IMR-90 (cell line): Measurements from ENCODE around the gene RASIP1. TPM values are rescaled to one million over a fixed set of nuclear protein-coding genes. Genes with fewer than 3 reads are reported as not detected.
A peak's percentile ranks its signal among the peaks of the same experiment; 100 is the strongest.

Experiments used
- ATAC-seq: fragments of 200-7000 bp; cut with Tn5 transposase; 2 replicates; pipeline ENCODE4 v1.9.1; 2020; ENCODE audit warnings: low read depth, mild to moderate bottlenecking, moderate library complexity
- BruUV-seq: library from RNA; stranded (reverse); fragments of 400-500 nt; replicated peaks from 2 replicates; lab custom pipeline; 2021; lab: Mats Ljungman, UMichigan
- CTCF ChIA-PET: fragments of 300-600 bp; formaldehyde crosslinking; extraction: SDS; loops from one replicate; lab custom pipeline; 2021; ENCODE audit warnings: antibody characterized with exemption; lab: Yijun Ruan, JAX
- POLR2A ChIA-PET: fragments of 300-600 bp; sonication (Branson Sonifier 250); formaldehyde crosslinking; loops from one replicate; lab custom pipeline; 2022; ENCODE audit warnings: antibody characterized with exemption; ENCODE audit not compliant: unreplicated experiment; lab: Charles Lee
- DNase-seq: peaks from one replicate; pipeline ENCODE4 v3.0.0; 2013
- H2AFZ ChIP-seq: replicated peaks from 2 replicates; pipeline ENCODE3; 2013; ENCODE audit warnings: low read length, mild to moderate bottlenecking; ENCODE audit not compliant: poor library complexity
- H2AK5ac ChIP-seq: 2 replicates; pipeline ENCODE4 v1.6.1; 2013; ENCODE audit warnings: low read depth, low read length, inconsistent platforms
- H2AK9ac ChIP-seq: replicated peaks from 2 replicates; pipeline ENCODE3; 2013; ENCODE audit warnings: mild to moderate bottlenecking, low read depth, low read length, moderate library complexity; ENCODE audit not compliant: poor library complexity
- H2BK120ac ChIP-seq: 2 replicates; pipeline ENCODE4 v1.6.1; 2013; ENCODE audit warnings: low read depth, low read length, inconsistent platforms
- H2BK15ac ChIP-seq: 3 replicates; pipeline ENCODE4 v1.6.1; 2013; ENCODE audit warnings: low read depth, low read length, inconsistent platforms
- H2BK20ac ChIP-seq: 2 replicates; pipeline ENCODE4 v1.6.1; 2013; ENCODE audit warnings: low read depth, mild to moderate bottlenecking, inconsistent platforms, low read length, moderate library complexity
- H2BK5ac ChIP-seq: 2 replicates; pipeline ENCODE4 v1.6.1; 2013; ENCODE audit warnings: mild to moderate bottlenecking, low read depth, low read length, inconsistent platforms; ENCODE audit not compliant: poor library complexity, severe bottlenecking
- H3K14ac ChIP-seq: replicated peaks from 2 replicates; pipeline ENCODE4 v1.6.1; 2013; ENCODE audit warnings: low read depth, low read length, inconsistent platforms
- H3K18ac ChIP-seq: 2 replicates; pipeline ENCODE4 v1.6.1; 2013; ENCODE audit warnings: low read depth, low read length, control low read depth
- H3K23ac ChIP-seq: 2 replicates; pipeline ENCODE4 v1.6.1; 2013; ENCODE audit warnings: low read depth, low read length, inconsistent platforms
- H3K27ac ChIP-seq: 2 replicates; pipeline ENCODE4 v1.5.1; 2013; ENCODE audit warnings: mild to moderate bottlenecking, control low read depth, low read length; ENCODE audit not compliant: insufficient read depth
- H3K27me3 ChIP-seq: 2 replicates; pipeline ENCODE4 v1.6.1; 2013; ENCODE audit warnings: low read length; ENCODE audit not compliant: control insufficient read depth, insufficient read depth
- H3K36me3 ChIP-seq: 2 replicates; pipeline ENCODE4 v1.6.1; 2013; ENCODE audit warnings: low read length, mixed read lengths; ENCODE audit not compliant: control insufficient read depth, insufficient read depth
- H3K4ac ChIP-seq: 2 replicates; pipeline ENCODE4 v1.6.1; 2013; ENCODE audit warnings: low read depth, low read length, inconsistent platforms
- H3K4me1 ChIP-seq: 2 replicates; pipeline ENCODE4 v1.6.1; 2013; ENCODE audit warnings: low read length, mixed read lengths; ENCODE audit not compliant: control insufficient read depth, insufficient read depth
- H3K4me2 ChIP-seq: 2 replicates; pipeline ENCODE4 v1.6.1; 2013; ENCODE audit warnings: low read depth, mild to moderate bottlenecking, control low read depth, low read length, moderate library complexity
- H3K4me3 ChIP-seq: 2 replicates; pipeline ENCODE4 v1.5.1; 2013; ENCODE audit warnings: low read depth, mild to moderate bottlenecking, control low read depth, low read length, moderate library complexity; ENCODE audit not compliant: insufficient read depth
- H3K56ac ChIP-seq: 2 replicates; pipeline ENCODE4 v1.6.1; 2013; ENCODE audit warnings: low read length, inconsistent platforms; ENCODE audit not compliant: insufficient read depth; ENCODE audit errors: extremely low read depth
- H3K79me1 ChIP-seq, 2 experiments: 2 replicates each; pipeline ENCODE4 v1.6.1; 2013; ENCODE audit warnings: low read length in 2 of 2, inconsistent platforms in 1 of 2, low read depth in 1 of 2
- H3K9ac ChIP-seq: 2 replicates; pipeline ENCODE4 v1.6.1; 2013; ENCODE audit warnings: low read depth, low read length, control low read depth
- H3K9me1 ChIP-seq: 2 replicates; pipeline ENCODE4 v1.6.1; 2013; ENCODE audit warnings: low read length, inconsistent platforms; ENCODE audit not compliant: insufficient read depth
- H3K9me3 ChIP-seq: 2 replicates; pipeline ENCODE4 v1.6.1; 2013; ENCODE audit warnings: low read length; ENCODE audit not compliant: control insufficient read depth, insufficient read depth
- H4K20me1 ChIP-seq: 2 replicates; pipeline ENCODE4 v1.6.1; 2013; ENCODE audit warnings: low read length, inconsistent platforms; ENCODE audit not compliant: insufficient read depth
- H4K5ac ChIP-seq: 2 replicates; pipeline ENCODE4 v1.6.1; 2013; ENCODE audit warnings: mild to moderate bottlenecking, low read depth, low read length, control low read depth
- H4K8ac ChIP-seq, 2 experiments: 2 replicates each; pipeline ENCODE4 v1.6.1; 2013; ENCODE audit warnings: low read depth in 2 of 2, low read length in 2 of 2, control low read depth in 1 of 2, inconsistent platforms in 1 of 2
- H4K91ac ChIP-seq: 2 replicates; pipeline ENCODE4 v1.6.1; 2013; ENCODE audit warnings: low read depth, low read length, inconsistent platforms; ENCODE audit not compliant: insufficient read depth
- BHLHE40 ChIP-seq: fragments of 150-350 bp; IDR thresholded peaks from 2 replicates; pipeline ENCODE4 v1.6.1; 2016; ENCODE audit warnings: mild to moderate bottlenecking, low read depth, low read length
- CEBPB ChIP-seq: IDR thresholded peaks from 2 replicates; pipeline ENCODE4 v1.6.1; 2012; ENCODE audit warnings: low read depth, low read length, improper control_type of control experiment
- CHD1 ChIP-seq: IDR thresholded peaks from 2 replicates; pipeline ENCODE4 v1.6.1; 2012; ENCODE audit warnings: low read depth, low read length, improper control_type of control experiment
- CTCF ChIP-seq: conservative IDR thresholded peaks from 2 replicates; pipeline ENCODE4 v1.5.1; 2012; ENCODE audit warnings: mild to moderate bottlenecking, low read depth, low read length, improper control_type of control experiment
- ELK1 ChIP-seq: fragments of 150-350 bp; IDR thresholded peaks from 2 replicates; pipeline ENCODE4 v1.6.1; 2016; ENCODE audit warnings: low read depth, mild to moderate bottlenecking, low read length, moderate library complexity, borderline replicate concordance
- MAFK ChIP-seq: IDR thresholded peaks from 2 replicates; pipeline ENCODE4 v1.6.1; 2012; ENCODE audit warnings: low read depth, low read length, improper control_type of control experiment
- MAZ ChIP-seq: IDR thresholded peaks from 2 replicates; pipeline ENCODE4 v1.6.1; 2012; ENCODE audit warnings: low read depth, mild to moderate bottlenecking, low read length, improper control_type of control experiment, moderate library complexity, borderline replicate concordance
- MXI1 ChIP-seq: IDR thresholded peaks from 2 replicates; pipeline ENCODE4 v1.6.1; 2012; ENCODE audit warnings: low read depth, mild to moderate bottlenecking, low read length, moderate library complexity, borderline replicate concordance
- NFE2L2 ChIP-seq: fragments of 150-350 bp; IDR thresholded peaks from 2 replicates; pipeline ENCODE4 v1.6.1; 2016; ENCODE audit warnings: low read depth, mild to moderate bottlenecking, low read length
- POLR2A ChIP-seq: IDR thresholded peaks from 2 replicates; pipeline ENCODE4 v1.6.1; 2012; ENCODE audit warnings: mild to moderate bottlenecking, low read depth, low read length
- RAD21 ChIP-seq: IDR thresholded peaks from 2 replicates; pipeline ENCODE4 v1.6.1; 2012; ENCODE audit warnings: low read length, improper control_type of control experiment
- RCOR1 ChIP-seq: IDR thresholded peaks from 2 replicates; pipeline ENCODE4 v1.6.1; 2012; ENCODE audit warnings: mild to moderate bottlenecking, low read length, improper control_type of control experiment; ENCODE audit not compliant: insufficient replicate concordance
- RFX5 ChIP-seq: IDR thresholded peaks from 2 replicates; pipeline ENCODE4 v1.8.0; 2012; ENCODE audit warnings: low read depth, mild to moderate bottlenecking, low read length, moderate library complexity
- SMC3 ChIP-seq: fragments of 150-350 bp; IDR thresholded peaks from 2 replicates; pipeline ENCODE4 v1.6.1; 2016; ENCODE audit warnings: low read depth, mild to moderate bottlenecking, antibody characterized with exemption, low read length, moderate library complexity
- WGBS, 2 experiments: methylation state at CpG; one replicate each; pipeline versions ENCODE4 v1.1.5 to v1.1.7; 2013; ENCODE audit warnings: missing lambda C conversion rate in 2 of 2; ENCODE audit not compliant: insufficient read length in 1 of 2; ENCODE audit errors: extremely low coverage in 2 of 2; 5-methylcytosine and 5-hydroxymethylcytosine counted together
- dilution Hi-C: fragments of 300-500 bp; cut with HindIII; formaldehyde crosslinking; loops from one replicate; pipeline ENCODE4 v1.14.3; 2018; ENCODE audit warnings: low sequenced_read_pairs; ENCODE audit not compliant: unreplicated experiment
- in situ Hi-C: fragments of 300-500 bp; cut with MboI; formaldehyde crosslinking; loops from 3 replicates; pipeline ENCODE4 v1.14.3; 2019; ENCODE audit warnings: low sequenced_read_pairs, inconsistent platforms, mixed read lengths
- intact Hi-C: fragments of 100-400 bp; cut with micrococcal nuclease; formaldehyde crosslinking; loops from 2 replicates; pipeline ENCODE4 v1.10.0; 2022
- polyA plus RNA-seq, 3 experiments: library from polyadenylated mRNA; depleted of rRNA; stranded (reverse); fragments of >200 nt; gene quantifications; 2 replicates each; pipeline ENCODE4 v1.2.3, GENCODE V29; 2012; ENCODE audit warnings: low replicate concordance in 1 of 3
- total RNA-seq: library from RNA; depleted of rRNA; stranded (reverse); fragments of >200 nt; gene quantifications from 2 replicates; pipeline ENCODE4 v1.2.3, GENCODE V29; 2012

The RASIP1 gene
- total and polyA plus RNA-seq, 2 of the 4 experiments (the other 2 are of a cell fraction) = 0.18 to 0.51 TPM

GRCh38 chr19:48715681-48716171, 24.7 kb downstream of the RASIP1 start:
- ChIA-PET POLR2A (no interaction called here), CTCF (interaction anchor here (0.7 to 1.5 kb wide), 3 partner anchors 40 to 278 kb away, joined by 3 read pairs; partner anchors contain the start of genes GYS1 and RUVBL2)

More at GRCh38 chr19:48715681-48716171, 24.7 kb downstream of the RASIP1 start:
- Histone ChIP-seq H3K56ac (no peak overlapping the region), H2AK5ac (peak overlapping the region; percentile 97; the same call in 1 of the 2 replicates), H3K4me2 (no peak overlapping the region), H3K27me3 (no peaks in the 10 kb centered on the region), H3K79me1 (peaks cover 6 to 32% of the 10 kb centered on the region in 2 experiments; a peak in 3 of 4 replicates), H3K9ac (no peak overlapping the region), H2BK15ac (no peak overlapping the region), H3K4me1 (peaks cover 15% of the 10 kb centered on the region), H4K20me1 (no peaks in the 10 kb centered on the region), H3K18ac (no peak overlapping the region), H3K36me3 (no peaks in the 10 kb centered on the region), H2BK20ac (no peak overlapping the region), H3K23ac (no peak overlapping the region), H3K14ac (no peak overlapping the region), H2BK5ac (no peak overlapping the region), H3K4ac (no peak overlapping the region), H4K5ac (no peak overlapping the region), H3K9me3 (no peaks in the 10 kb centered on the region), H4K91ac (no peak overlapping the region), H2AFZ (no peak overlapping the region), H3K4me3 (no peak overlapping the region), H3K9me1 (peaks cover 7% of the 10 kb centered on the region; the same call in 1 of the 2 replicates), H2BK120ac (no peak overlapping the region), H3K27ac (no peak overlapping the region), H4K8ac (no peak overlapping the region), H2AK9ac (peak overlapping the region; percentile 42)
- TF ChIP-seq SMC3 = no peak
- no peak for TF ChIP-seq CEBPB
- no peak for TF ChIP-seq RAD21
- no peak for TF ChIP-seq MXI1
- TF ChIP-seq NFE2L2 = no peak
- no peak for TF ChIP-seq BHLHE40
- no peak for TF ChIP-seq RCOR1
- TF ChIP-seq MAZ = no peak
- no peak for TF ChIP-seq CHD1
- TF ChIP-seq CTCF = no peak
- no peak for TF ChIP-seq RFX5
- TF ChIP-seq MAFK = no peak
- no peak for TF ChIP-seq ELK1
- TF ChIP-seq POLR2A = no peak
- intact Hi-C loops = loop anchor here (2.0 kb wide), 1 partner anchor 41 kb away; no protein-coding TSS in a partner anchor
- no peak for DNase-seq
- no TSS peak for BruUV-seq
- 70% methylated on average over 7 of the region's 19 CpGs; no CpG with 5 or more reads in 1 of the 2 experiments for WGBS, 2 experiments
- no peak for ATAC-seq
- in situ Hi-C loops = no loop called here
- dilution Hi-C loops = no loop called here
